ENCODE measurements around the gene TMEM131. TPM values are rescaled to one million over a fixed set of nuclear protein-coding genes. Genes with fewer than 3 reads are reported as not detected.

The TMEM131 gene
- polyA plus RNA-seq, 3 donors = 7.0 to 23.6 (median 8.2) TPM

GRCh38 chr2:97718942-97719341 is 276.8 kb downstream of the TMEM131 start:
- Mint-ChIP-seq H3K27ac (no peak overlapping the region), H3K4me1 (peaks cover 12% of the 10 kb centered on the region), H3K36me3 (no peaks in the 10 kb centered on the region), H3K9me3 (peaks cover 0 to 5% (median 3%) of the 10 kb centered on the region in 7 donors), H3K4me3 (peak overlapping the region in 1 of 2 donors; percentile 18), H3K27me3 (ENCODE audit: low read depth in 3 of 3) (peaks cover 1 to 7% (median 3%) of the 10 kb centered on the region in 3 donors)
- intact Hi-C loops (cut with micrococcal nuclease) = no loop called here
- Histone ChIP-seq H3K79me2 (ENCODE audit: insufficient read depth, low read length) (no peaks in the 10 kb centered on the region), H3K27ac (ENCODE audit: low read depth in 1 of 2, low read length in 2 of 2) (no peak overlapping the region), H3K27me3 (ENCODE audit: control insufficient read depth in 2 of 2, insufficient read depth in 2 of 2, low read length in 2 of 2) (no peaks in the 10 kb centered on the region), H3K9me3 (replicated peaks in 1 of 2; ENCODE audit: control insufficient read depth in 1 of 2, insufficient read depth in 1 of 2, low read length in 2 of 2) (peaks cover 0 to 4% of the 10 kb centered on the region in 2 donors), H3K36me3 (replicated peaks in 1 of 2; ENCODE audit: control insufficient read depth in 1 of 2, insufficient read depth in 2 of 2, low read length in 2 of 2) (no peaks in the 10 kb centered on the region), H3K9ac (ENCODE audit: insufficient read depth, low read length, poor library complexity, severe bottlenecking) (no peak overlapping the region), H2AFZ (ENCODE audit: insufficient read depth, low read depth, low read length, poor library complexity, severe bottlenecking) (peak overlapping the region; percentile 68), H3K4me3 (replicated peaks in 1 of 3; ENCODE audit: low read depth in 2 of 3, low read length in 3 of 3) (no peak overlapping the region), H3K4me1 (ENCODE audit: control insufficient read depth in 1 of 2, insufficient read depth in 2 of 2, low read length in 2 of 2) (peaks cover 8 to 11% of the 10 kb centered on the region in 2 donors), H3K4me2 (replicated peaks; ENCODE audit: extremely low read depth, low read length, poor library complexity, severe bottlenecking) (peak overlapping the region; percentile 6), H4K20me1 (ENCODE audit: insufficient read depth, low read length) (no peaks in the 10 kb centered on the region)
- 45% methylated on average over 3 of the region's 3 CpGs for WGBS (ENCODE audit: insufficient coverage)
- no peak for DNase-seq
- TF ChIP-seq, protein P1, sequence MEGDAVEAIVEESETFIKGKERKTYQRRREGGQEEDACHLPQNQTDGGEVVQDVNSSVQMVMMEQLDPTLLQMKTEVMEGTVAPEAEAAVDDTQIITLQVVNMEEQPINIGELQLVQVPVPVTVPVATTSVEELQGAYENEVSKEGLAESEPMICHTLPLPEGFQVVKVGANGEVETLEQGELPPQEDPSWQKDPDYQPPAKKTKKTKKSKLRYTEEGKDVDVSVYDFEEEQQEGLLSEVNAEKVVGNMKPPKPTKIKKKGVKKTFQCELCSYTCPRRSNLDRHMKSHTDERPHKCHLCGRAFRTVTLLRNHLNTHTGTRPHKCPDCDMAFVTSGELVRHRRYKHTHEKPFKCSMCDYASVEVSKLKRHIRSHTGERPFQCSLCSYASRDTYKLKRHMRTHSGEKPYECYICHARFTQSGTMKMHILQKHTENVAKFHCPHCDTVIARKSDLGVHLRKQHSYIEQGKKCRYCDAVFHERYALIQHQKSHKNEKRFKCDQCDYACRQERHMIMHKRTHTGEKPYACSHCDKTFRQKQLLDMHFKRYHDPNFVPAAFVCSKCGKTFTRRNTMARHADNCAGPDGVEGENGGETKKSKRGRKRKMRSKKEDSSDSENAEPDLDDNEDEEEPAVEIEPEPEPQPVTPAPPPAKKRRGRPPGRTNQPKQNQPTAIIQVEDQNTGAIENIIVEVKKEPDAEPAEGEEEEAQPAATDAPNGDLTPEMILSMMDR (IDR thresholded peaks at IDR 0.05) = no peak

GRCh38 chr2:97718051-97718882 is 277.5 kb downstream of the TMEM131 start:
- intact Hi-C loops (cut with micrococcal nuclease) = no loop called here
- Histone ChIP-seq H4K20me1 (ENCODE audit: insufficient read depth, low read length) (no peaks in the 10 kb centered on the region), H3K27me3 (ENCODE audit: control insufficient read depth in 2 of 2, insufficient read depth in 2 of 2, low read length in 2 of 2) (no peaks in the 10 kb centered on the region), H3K36me3 (replicated peaks in 1 of 2; ENCODE audit: control insufficient read depth in 1 of 2, insufficient read depth in 2 of 2, low read length in 2 of 2) (no peaks in the 10 kb centered on the region), H3K4me1 (ENCODE audit: control insufficient read depth in 1 of 2, insufficient read depth in 2 of 2, low read length in 2 of 2) (peaks cover 8 to 11% of the 10 kb centered on the region in 2 donors), H3K4me2 (replicated peaks; ENCODE audit: extremely low read depth, low read length, poor library complexity, severe bottlenecking) (peak overlapping the region; percentile 6), H3K4me3 (replicated peaks in 1 of 3; ENCODE audit: low read depth in 2 of 3, low read length in 3 of 3) (no peak overlapping the region), H3K9ac (ENCODE audit: insufficient read depth, low read length, poor library complexity, severe bottlenecking) (peak overlapping the region; percentile 21), H3K79me2 (ENCODE audit: insufficient read depth, low read length) (no peaks in the 10 kb centered on the region), H3K9me3 (replicated peaks in 1 of 2; ENCODE audit: control insufficient read depth in 1 of 2, insufficient read depth in 1 of 2, low read length in 2 of 2) (no peaks in the 10 kb centered on the region), H3K27ac (ENCODE audit: low read depth in 1 of 2, low read length in 2 of 2) (peak overlapping the region in 1 of 2 donors; percentile 19), H2AFZ (ENCODE audit: insufficient read depth, low read depth, low read length, poor library complexity, severe bottlenecking) (peak overlapping the region; percentile 68)
- peaks cover 12% of the 10 kb centered on the region for H3K4me1 Mint-ChIP-seq
- H3K27me3 Mint-ChIP-seq (ENCODE audit: low read depth in 3 of 3) = peaks cover 0 to 7% (median 3%) of the 10 kb centered on the region in 3 donors
- peak overlapping the region in 1 of 2 donors; percentile 54 for H3K4me3 Mint-ChIP-seq
- H3K9me3 Mint-ChIP-seq = peaks cover 0 to 1% (median 0%) of the 10 kb centered on the region in 7 donors
- H3K36me3 Mint-ChIP-seq = no peaks in the 10 kb centered on the region
- 73% methylated on average over 14 of the region's 21 CpGs for WGBS (ENCODE audit: insufficient coverage)
- TF ChIP-seq, protein P1 (IDR thresholded peaks at IDR 0.05) = no peak
- no peak for DNase-seq
- H3K27ac Mint-ChIP-seq = peak overlapping the region in 1 of 7 donors; percentile 32
